GM18909 (cell line): Measurements from ENCODE around the gene PCDHB13.
"Not testable (repeated sequence)": the region's sequence is repeated elsewhere in the genome, so short reads cannot be mapped to it uniquely, and the experiment has no call there.

Source experiments
- ATAC-seq: cut with Tn5 transposase; IDR thresholded peaks from one replicate; pipeline ENCODE4 v1.9.1; 2021; ENCODE audit warnings: mild to moderate bottlenecking; ENCODE audit not compliant: unreplicated experiment, poor library complexity

The PCDHB13 gene

DNA sequence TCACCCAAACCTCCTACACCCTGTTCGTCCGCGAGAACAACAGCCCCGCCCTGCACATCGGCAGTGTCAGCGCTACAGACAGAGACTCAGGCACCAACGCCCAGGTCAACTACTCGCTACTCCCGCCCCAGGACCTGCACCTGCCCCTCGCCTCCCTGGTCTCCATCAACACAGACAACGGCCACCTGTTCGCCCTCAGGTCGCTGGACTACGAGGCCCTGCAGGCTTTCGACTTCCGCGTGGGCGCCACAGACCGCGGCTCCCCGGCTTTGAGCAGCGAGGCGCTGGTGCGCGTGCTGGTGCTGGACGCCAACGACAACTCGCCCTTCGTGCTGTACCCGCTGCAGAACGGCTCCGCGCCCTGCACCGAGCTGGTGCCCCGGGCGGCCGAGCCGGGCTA is 12.6 kb upstream of the PCDHB13 start:
- not testable (repeated sequence) for ATAC-seq

DNA sequence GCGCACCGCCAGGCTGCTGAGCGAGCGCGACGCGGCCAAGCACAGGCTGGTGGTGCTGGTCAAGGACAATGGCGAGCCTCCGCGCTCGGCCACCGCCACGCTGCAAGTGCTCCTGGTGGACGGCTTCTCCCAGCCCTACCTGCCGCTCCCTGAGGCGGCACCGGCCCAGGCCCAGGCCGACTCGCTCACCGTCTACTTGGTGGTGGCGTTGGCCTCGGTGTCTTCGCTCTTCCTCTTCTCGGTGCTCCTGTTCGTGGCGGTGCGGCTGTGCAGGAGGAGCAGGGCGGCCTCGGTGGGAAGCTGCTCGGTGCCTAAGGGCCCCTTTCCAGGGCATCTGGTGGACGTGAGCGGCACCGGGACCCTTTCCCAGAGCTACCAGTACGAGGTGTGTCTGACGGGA is 12.1 kb upstream of the PCDHB13 start:
- ATAC-seq: not testable (repeated sequence)

DNA sequence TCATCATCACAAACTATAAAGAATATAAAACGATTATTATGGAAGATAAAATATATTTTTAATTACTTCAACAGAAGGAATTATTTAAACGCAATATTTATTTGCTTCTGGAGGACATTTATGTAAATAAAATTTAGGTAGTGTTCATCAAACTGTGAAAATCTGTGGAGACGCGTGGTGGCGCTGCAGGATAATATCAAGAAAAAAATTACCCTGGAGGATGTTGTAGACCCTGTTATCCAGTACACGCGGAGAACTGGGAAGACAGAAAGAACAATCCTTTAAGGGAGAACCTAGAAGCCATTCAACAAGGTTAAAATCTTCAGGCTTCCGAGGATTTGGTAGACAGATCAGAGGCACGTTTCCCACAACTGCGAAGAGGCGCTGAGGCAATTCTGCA is 5.2 kb upstream of the PCDHB13 start, which contains the start of gene PCDHB12:
PCDHB12 (plus strand) TSS at position 242 of the 400 bp plus-strand sequence. CDS start 189 bp downstream, outside the sequence.
- no peak for ATAC-seq

DNA sequence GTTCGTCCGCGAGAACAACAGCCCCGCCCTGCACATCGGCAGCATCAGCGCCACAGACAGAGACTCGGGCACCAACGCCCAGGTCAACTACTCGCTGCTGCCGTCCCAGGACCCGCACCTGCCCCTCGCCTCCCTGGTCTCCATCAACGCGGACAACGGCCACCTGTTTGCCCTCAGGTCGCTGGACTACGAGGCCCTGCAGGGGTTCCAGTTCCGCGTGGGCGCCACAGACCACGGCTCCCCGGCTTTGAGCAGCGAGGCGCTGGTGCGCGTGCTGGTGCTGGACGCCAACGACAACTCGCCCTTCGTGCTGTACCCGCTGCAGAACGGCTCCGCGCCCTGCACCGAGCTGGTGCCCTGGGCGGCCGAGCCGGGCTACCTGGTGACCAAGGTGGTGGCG is 3.4 kb upstream of the PCDHB13 start:
- not testable (repeated sequence) for ATAC-seq

DNA sequence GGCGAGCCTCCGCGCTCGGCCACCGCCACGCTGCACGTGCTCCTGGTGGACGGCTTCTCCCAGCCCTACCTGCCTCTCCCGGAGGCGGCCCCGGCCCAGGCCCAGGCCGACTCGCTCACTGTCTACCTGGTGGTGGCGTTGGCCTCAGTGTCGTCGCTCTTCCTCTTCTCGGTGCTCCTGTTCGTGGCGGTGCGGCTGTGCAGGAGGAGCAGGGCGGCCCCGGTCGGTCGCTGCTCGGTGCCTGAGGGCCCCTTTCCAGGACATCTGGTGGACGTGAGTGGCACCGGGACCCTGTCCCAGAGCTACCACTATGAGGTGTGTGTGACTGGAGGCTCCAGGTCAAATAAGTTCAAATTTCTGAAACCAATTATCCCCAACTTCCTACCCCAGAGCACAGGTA is 2.9 kb upstream of the PCDHB13 start:
- not testable (repeated sequence) for ATAC-seq

DNA sequence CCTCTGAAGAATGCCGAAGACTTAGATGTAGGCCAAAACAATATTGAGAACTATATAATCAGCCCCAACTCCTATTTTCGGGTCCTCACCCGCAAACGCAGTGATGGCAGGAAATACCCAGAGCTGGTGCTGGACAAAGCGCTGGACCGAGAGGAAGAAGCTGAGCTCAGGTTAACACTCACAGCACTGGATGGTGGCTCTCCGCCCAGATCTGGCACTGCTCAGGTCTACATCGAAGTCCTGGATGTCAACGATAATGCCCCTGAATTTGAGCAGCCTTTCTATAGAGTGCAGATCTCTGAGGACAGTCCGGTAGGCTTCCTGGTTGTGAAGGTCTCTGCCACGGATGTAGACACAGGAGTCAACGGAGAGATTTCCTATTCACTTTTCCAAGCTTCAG is 864 bp downstream of the PCDHB13 start:
- not testable (repeated sequence) for ATAC-seq

DNA sequence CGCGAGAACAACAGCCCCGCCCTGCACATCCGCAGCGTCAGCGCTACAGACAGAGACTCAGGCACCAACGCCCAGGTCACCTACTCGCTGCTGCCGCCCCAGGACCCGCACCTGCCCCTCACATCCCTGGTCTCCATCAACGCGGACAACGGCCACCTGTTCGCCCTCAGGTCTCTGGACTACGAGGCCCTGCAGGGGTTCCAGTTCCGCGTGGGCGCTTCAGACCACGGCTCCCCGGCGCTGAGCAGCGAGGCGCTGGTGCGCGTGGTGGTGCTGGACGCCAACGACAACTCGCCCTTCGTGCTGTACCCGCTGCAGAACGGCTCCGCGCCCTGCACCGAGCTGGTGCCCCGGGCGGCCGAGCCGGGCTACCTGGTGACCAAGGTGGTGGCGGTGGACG is 1.8 kb downstream of the PCDHB13 start:
- ATAC-seq: not testable (repeated sequence)

DNA sequence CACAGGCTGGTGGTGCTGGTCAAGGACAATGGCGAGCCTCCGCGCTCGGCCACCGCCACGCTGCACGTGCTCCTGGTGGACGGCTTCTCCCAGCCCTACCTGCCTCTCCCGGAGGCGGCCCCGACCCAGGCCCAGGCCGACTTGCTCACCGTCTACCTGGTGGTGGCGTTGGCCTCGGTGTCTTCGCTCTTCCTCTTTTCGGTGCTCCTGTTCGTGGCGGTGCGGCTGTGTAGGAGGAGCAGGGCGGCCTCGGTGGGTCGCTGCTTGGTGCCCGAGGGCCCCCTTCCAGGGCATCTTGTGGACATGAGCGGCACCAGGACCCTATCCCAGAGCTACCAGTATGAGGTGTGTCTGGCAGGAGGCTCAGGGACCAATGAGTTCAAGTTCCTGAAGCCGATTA is 2.3 kb downstream of the PCDHB13 start:
- not testable (repeated sequence) for ATAC-seq

DNA sequence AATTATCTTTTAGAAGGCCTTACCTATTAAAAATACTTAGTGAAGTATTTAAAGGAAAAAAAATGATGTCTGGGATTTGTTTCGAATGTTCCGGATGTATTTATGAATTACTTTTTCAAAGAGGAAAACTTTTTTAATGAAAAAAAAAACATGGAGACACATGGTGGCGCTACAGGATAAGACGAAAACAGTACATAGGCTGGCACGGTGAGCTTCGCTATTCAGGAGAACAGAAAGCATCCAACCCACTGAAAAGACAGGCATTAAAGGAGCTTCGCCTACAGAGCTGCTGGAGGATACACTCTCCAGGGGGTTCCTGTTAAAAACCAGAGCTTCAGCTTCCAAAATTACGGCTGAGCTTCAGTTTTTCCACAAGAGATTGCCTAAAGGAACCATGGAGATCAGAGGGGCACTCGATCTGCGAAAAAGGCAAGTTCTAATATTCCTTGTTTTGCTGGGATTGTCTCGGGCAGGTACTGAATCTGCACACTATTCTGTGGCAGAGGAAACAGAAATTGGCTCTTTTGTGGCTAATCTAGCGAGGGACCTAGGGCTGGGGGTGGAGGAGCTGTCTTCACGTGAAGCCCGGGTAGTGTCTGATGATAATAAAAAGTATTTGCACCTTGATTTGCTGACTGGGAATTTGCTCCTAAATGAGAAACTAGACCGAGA is 9.5 kb downstream of the PCDHB13 start, which contains the start of gene PCDHB14:
PCDHB14 (plus strand) TSS at position 232 of the 672 bp plus-strand sequence; CDS start at position 395, 163 bp downstream.
- ATAC-seq: no peak

DNA sequence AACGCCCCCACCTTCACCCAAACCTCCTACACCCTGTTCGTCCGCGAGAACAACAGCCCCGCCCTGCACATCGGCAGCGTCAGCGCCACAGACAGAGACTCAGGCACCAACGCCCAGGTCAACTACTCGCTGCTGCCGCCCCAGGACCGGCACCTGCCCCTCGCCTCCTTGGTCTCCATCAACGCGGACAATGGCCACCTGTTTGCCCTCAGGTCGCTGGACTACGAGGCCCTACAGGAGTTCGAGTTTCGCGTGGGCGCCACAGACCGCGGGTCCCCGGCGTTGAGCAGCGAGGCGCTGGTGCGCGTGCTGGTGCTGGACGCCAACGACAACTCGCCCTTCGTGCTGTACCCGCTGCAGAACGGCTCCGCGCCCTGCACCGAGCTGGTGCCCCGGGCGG is 11.1 kb downstream of the PCDHB13 start:
- ATAC-seq: not testable (repeated sequence)

DNA sequence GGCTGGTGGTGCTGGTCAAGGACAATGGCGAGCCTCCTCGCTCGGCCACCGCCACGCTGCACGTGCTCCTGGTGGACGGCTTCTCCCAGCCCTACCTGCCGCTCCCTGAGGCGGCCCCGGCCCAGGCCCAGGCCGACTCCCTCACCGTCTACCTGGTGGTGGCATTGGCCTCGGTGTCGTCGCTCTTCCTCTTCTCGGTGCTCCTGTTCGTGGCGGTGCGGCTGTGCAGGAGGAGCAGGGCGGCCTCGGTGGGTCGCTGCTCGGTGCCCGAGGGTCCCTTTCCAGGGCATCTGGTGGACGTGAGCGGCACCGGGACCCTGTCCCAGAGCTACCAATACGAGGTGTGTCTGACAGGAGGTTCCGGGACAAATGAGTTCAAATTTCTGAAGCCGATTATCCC is 11.7 kb downstream of the PCDHB13 start:
- ATAC-seq: not testable (repeated sequence)

DNA sequence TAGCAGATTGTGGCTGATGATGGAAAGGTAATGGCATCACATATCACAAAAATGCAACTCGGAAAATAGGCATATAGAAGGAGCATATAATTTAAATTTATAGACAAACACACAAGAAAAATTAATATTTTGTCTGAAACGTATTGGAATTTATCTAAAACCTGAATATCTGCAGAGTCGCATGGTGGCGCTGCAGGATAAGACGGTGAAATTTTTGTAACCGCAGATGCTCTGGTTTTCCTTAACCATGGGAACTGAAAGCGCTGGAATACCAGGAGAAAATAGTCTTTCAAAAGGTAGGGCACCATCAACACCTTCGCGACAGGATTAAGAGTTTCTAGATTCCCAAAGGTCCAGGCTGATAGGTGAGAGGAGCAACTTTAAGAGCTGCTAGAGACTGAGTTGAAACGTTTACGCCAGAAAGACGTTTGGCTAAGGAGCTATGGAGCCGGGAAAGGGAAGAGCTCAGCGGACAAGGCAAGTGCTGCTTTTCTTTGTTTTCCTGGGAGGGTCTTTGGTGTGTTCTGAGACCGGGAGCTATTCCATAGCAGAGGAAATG is 20.5 kb downstream of the PCDHB13 start:
- no peak for ATAC-seq

DNA sequence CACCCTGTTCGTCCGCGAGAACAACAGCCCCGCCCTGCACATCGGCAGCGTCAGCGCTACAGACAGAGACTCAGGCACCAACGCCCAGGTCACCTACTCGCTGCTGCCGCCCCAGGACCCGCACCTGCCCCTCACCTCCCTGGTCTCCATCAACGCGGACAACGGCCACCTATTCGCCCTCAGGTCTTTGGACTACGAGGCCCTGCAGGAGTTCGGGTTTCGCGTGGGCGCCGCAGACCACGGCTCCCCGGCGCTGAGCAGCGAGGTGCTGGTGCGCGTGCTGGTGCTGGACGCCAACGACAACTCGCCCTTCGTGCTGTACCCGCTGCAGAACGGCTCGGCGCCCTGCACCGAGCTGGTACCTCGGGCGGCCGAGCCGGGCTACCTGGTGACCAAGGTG is 22.2 kb downstream of the PCDHB13 start:
- ATAC-seq: not testable (repeated sequence)

DNA sequence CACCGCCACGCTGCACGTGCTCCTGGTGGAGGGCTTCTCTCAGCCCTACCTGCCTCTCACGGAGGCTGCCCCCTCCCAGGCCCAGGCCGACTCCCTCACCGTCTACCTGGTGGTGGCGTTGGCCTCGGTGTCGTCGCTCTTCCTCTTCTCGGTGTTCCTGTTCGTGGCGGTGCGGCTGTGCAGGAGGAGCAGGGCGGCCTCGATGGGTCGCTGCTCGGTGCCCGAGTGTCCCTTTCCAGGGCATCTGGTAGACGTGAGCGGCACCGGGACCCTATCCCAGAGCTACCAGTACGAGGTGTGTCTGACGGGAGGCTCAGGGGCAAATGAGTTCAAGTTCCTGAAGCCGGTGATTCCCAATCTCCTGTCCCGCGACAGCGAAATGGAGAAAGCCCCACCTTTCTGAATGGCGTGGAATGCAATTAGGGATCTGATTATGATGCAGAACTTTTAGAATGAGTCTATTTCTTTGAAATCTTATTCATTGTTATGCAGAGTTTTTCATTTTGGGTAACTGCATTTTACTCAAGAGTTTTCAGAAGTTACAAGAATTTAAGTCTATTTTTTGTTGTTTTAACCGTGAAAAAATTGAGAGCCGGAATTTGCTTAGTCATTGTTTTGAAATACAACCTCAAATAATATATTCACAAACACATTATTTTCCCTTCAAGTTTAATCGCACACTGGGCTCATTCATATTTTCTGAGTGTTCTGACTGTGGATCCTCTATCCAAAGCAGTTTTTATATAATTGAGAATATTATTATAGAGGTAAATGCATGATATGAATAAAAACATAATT is 23.0 kb downstream of the PCDHB13 start:
- no peak for ATAC-seq

DNA sequence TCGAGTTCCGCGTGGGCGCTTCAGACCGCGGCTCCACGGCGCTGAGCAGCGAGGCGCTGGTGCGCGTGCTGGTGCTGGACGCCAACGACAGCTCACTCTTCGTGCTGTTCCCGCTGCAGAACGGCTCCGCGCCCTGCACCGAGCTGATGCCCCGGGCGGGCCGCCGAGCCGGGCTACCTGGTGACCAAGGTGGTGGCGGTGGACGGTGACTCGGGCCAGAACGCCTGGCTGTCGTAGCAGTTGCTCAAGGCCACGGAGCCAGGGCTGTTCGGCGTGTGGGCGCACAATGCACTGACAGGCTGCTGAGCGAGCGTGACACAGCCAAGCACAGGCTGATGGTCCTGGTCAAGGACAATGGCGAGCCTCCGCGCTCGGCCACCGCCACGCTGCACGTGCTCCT is 27.8 kb downstream of the PCDHB13 start:
- ATAC-seq: no peak

DNA sequence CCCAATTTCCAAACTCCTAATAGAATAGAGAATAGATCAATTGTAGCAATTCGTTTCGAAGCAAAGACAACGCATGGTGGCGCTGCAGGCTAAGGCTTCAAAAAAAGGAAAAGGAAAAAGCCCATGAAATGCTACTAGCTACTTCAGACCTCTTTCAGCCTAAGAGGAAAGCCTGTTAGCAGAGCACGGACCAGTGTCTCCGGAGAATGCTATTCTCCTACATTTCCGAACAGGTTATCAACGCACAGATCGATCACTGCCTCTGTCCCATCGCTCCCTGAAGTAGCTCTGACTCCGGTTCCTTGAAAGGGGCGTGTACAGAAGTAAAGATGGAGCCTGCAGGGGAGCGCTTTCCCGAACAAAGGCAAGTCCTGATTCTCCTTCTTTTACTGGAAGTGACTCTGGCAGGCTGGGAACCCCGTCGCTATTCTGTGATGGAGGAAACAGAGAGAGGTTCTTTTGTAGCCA is 31.6 kb downstream of the PCDHB13 start, which contains the start of gene PCDHB15:
PCDHB15 (plus strand) TSS at position 146 of the 468 bp plus-strand sequence; CDS start at position 330, 184 bp downstream.
- no peak for ATAC-seq

DNA sequence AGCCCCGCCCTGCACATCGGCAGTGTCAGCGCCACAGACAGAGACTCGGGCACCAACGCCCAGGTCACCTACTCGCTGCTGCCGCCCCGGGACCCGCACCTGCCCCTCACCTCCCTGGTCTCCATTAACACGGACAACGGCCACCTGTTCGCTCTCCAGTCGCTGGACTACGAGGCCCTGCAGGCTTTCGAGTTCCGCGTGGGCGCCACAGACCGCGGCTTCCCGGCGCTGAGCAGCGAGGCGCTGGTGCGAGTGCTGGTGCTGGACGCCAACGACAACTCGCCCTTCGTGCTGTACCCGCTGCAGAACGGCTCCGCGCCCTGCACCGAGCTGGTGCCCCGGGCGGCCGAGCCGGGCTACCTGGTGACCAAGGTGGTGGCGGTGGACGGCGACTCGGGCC is 33.3 kb downstream of the PCDHB13 start:
- not testable (repeated sequence) for ATAC-seq

DNA sequence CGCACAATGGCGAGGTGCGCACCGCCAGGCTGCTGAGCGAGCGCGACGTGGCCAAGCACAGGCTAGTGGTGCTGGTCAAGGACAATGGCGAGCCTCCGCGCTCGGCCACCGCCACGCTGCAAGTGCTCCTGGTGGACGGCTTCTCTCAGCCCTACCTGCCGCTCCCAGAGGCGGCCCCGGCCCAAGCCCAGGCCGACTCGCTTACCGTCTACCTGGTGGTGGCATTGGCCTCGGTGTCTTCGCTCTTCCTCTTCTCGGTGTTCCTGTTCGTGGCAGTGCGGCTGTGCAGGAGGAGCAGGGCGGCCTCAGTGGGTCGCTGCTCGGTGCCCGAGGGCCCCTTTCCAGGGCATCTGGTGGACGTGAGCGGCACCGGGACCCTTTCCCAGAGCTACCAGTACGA is 33.7 kb downstream of the PCDHB13 start:
- not testable (repeated sequence) for ATAC-seq

DNA sequence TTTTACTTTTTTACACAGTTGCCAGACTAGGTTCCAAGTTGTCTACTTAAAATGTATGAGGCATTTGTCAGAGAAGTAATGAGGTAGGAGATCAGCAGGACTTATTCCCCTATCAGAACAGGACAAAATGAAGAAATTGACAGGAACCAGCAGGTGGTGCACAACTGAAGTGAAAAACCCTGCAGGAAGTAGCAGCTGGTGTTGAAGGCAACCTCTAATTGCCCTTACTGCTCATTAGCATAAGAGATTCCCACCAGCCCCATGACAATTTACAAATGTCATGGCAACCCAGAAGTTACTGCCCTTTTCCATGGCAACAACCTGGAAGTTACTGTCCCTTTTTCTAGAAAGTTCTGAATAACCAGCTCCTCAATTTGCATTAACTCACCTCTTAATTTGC is 36.9 kb downstream of the PCDHB13 start:
- ATAC-seq: no peak

DNA sequence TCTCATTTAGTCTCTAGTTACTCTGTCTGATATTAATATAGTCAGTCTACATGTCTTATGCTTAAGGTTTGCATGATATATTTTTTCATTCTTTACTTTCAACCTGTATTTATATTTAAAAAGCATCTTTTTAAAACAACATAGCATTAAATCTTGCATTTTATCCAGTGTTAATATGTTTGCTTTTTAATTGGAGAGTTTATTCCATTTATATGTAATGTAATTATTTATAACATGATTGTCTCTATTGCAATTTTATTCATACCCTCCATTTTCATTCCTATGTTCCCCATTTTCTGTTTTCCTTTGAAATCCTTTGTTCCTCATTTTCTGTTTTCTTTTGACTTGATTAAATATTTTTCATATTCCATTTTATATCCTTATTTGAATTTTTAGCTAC is 44.7 kb downstream of the PCDHB13 start:
- no peak for ATAC-seq

DNA sequence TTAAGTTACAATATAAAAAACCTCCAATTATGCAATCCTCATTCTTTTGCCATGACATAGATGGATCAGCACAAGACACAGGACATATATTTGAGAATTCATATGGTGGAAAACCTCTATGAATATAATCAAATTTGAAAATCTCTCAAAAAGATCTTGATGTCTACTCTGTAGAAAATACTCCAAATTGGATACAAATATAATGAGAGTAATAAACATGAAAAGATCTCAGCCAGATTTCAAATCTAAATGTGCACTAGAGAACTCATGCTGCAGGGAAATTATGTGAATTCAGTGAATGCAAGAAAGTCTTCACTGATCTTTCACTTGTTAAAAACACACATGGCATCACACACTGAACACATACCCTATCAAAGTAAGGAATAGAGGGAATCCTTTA is 45.2 kb downstream of the PCDHB13 start:
- no peak for ATAC-seq
